GM12801 (cell line): ENCODE measurements around the gene RGL2.

Experiments
- CTCF ChIP-seq: IDR thresholded peaks from one replicate; pipeline ENCODE4 v1.5.1; 2011; ENCODE audit warnings: control low read depth; ENCODE audit not compliant: insufficient read length; ENCODE audit errors: extremely low read depth

The RGL2 gene

GRCh38 chr6:33306356-33306755, 7.6 kb upstream of the RGL2 start:
- TF ChIP-seq CTCF = no peak

GRCh38 chr6:33305052-33305451, 6.3 kb upstream of the RGL2 start:
- no peak for TF ChIP-seq CTCF

DNA sequence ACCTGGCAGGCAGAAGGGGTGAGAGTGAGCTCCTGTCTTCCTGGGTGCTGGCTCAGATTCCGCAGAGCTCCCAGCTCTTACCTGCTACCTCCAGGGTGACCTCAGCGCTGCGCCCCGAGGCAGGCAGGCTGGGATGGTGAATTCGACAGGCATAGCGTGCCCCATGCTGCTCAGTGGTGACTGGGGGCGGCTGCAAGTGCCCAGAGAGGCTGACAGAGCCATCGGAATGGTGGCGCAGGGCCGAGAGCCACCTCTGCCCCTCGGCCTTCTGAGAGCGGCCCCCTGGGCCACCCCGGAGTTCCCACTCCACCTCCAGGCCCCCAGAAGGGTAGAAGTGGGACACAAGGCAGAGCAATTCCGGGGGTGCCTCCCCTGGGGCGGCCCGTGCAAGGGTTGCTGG, 5.5 kb upstream of the RGL2 start:
- no peak for TF ChIP-seq CTCF

- TF ChIP-seq CTCF = no peak
These were observed 3.1 kb upstream of the RGL2 start for GRCh38 chr6:33301877-33302276.

- no peak for TF ChIP-seq CTCF
These were observed 649 bp upstream of the RGL2 start for GRCh38 chr6:33299237-33299944.

DNA sequence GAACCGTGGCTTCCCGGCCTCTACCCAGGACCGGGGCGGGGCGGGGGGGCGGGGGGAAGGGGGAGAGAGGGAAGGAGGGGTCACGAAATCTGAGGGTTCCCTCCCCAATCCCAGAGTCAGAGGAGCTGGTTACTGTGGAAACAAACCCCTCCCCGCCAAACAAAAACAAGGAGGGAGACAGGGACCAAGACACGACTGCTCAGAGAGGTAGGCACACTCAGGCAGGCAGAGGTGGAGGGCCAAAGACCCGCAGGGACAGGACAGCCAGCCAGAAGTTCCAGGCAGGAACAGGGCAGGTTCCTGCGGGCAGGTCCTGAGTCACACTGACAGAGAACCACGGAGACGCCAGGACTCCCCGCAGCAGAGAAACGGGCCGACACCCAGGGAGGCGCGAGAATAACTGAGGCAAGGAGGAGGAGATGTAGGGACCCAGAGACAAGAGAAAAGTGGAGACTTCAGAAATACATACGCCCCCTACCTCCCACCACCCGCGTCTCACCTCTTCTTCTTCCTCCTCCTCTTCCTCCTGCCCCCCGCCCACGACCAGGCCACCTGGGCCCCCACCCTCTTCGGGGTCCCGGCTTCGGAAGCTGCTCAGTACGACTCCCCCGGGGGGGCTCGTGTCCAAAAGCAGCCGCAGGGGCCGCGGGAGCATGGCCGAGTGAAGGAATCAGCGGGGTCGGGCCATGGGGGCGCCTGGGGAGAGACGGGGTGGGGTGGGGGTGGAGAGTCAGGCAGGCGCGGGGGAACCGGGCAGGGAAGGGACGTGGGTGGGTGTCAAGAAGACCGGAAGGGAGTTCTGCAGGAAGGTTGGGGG, 578 bp downstream of the RGL2 start:
- no peak for TF ChIP-seq CTCF

GRCh38 chr6:33297406-33297955, 1.3 kb downstream of the RGL2 start:
- TF ChIP-seq CTCF = no peak
